HL-60 (cell line): ENCODE results near the gene WHAMM.

Source experiments
- GABPA ChIP-seq: IDR thresholded peaks from 2 replicates; pipeline ENCODE4 v1.6.1; 2012; ENCODE audit warnings: low read depth
- TF ChIP-seq, protein P1 (sequence below): IDR thresholded peaks from one replicate; pipeline ENCODE4 v1.5.1; 2011; ENCODE audit warnings: low read length, control low read depth, inconsistent platforms; ENCODE audit not compliant: insufficient read depth

DNA sequence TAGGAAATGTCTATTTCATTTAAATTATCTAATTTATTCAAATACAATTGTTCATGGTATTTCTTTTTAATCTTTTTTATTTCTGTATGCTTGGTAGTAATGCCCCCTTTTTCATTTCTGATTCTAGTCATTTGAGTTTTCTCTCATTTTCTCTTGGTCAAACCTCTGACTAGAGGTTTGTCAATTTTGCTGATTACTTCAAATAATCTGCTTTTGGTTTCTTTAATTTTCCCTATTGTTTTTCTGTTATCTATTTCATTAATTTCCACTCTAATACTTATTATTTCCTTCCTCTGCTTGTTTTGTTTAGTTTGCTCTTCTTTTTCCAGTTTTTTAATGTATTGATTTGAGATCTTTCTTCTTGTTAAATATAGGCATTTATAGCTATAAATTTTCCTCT is 15.7 kb upstream of the WHAMM start:
- TF ChIP-seq, protein P1, sequence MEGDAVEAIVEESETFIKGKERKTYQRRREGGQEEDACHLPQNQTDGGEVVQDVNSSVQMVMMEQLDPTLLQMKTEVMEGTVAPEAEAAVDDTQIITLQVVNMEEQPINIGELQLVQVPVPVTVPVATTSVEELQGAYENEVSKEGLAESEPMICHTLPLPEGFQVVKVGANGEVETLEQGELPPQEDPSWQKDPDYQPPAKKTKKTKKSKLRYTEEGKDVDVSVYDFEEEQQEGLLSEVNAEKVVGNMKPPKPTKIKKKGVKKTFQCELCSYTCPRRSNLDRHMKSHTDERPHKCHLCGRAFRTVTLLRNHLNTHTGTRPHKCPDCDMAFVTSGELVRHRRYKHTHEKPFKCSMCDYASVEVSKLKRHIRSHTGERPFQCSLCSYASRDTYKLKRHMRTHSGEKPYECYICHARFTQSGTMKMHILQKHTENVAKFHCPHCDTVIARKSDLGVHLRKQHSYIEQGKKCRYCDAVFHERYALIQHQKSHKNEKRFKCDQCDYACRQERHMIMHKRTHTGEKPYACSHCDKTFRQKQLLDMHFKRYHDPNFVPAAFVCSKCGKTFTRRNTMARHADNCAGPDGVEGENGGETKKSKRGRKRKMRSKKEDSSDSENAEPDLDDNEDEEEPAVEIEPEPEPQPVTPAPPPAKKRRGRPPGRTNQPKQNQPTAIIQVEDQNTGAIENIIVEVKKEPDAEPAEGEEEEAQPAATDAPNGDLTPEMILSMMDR, result no peak
- no peak for TF ChIP-seq GABPA
